SHP77 treated with DMSO at 0.1 percent for 48 hours (cell line): ENCODE measurements around the gene BTNL9.
"Not testable (repeated sequence)": the region's sequence is repeated elsewhere in the genome, so short reads cannot be mapped to it uniquely, and the experiment has no call there.

ENCODE experiments used
- DNase-seq: peaks from one replicate; lab custom pipeline; 2025; lab: John Stamatoyannopoulos, UW

Gene BTNL9

DNA sequence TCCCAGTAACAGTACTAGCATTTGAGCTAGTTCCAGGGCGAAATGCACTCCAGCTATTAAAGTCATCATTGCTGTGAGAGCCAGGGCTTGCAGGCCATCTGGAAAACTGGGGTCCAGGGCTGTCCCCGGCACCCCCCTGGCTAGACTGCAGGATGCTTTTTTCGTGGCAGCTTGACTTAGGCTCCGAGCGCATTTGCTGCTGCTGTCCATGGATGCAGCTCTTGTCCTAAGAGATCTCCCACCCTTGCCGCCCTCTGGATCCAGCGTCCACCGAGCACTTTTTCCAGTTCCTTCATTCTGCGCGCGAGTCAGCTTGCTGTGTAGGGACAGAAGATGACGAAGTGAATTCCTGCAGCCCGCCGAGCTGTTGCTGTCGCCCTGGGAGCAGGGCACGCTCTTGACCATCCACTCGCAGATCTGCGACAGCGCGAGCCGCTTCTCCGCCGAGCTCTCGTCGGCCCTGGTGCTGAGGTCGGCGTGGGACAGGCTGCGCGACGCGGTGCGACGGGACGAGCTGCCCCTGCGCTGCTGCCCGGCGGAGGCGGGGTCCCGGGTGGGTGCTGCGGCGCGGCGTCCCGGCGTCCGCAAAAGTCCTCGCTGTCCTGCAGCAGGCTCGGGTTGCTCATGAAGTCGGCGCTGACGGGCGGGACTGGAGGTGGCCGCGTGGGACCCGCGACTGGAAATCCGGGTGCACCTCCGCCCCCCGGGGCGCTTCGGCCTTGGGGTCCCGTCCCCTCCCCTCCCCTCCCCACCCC lies 60.2 kb downstream of the BTNL9 start:
- no peak for DNase-seq

DNA sequence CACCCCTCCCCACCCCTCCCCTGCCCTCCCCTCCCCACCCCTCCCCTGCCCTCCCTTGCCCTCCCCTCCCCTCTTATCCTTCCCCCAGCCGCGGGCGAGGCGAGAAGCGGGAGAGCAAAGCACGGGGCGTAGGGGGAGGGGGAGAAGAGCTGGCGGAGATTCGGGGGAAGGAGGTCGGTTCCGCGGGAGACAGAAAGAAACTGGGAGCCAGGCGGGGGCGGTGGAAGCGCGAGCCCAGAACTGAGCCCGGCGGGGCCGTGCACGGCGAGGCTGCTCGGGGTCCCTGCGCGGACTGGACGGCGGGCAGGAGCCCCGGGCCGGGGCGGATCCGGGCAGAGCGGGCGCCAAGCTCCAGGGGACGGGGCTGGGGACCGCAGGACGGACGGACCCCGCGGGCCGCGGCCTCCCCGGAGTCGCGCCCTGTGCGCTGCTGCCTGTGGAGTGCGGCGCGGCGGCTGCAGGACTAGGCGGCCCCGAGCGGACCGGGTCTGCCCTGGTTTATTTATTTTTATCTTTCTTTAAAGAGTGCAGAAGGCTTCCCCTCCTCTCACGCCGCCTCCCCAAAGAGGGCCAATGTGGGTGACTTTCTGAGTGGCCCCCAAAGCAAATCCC lies 61.1 kb downstream of the BTNL9 start:
- DNase-seq: not testable (repeated sequence)

DNA sequence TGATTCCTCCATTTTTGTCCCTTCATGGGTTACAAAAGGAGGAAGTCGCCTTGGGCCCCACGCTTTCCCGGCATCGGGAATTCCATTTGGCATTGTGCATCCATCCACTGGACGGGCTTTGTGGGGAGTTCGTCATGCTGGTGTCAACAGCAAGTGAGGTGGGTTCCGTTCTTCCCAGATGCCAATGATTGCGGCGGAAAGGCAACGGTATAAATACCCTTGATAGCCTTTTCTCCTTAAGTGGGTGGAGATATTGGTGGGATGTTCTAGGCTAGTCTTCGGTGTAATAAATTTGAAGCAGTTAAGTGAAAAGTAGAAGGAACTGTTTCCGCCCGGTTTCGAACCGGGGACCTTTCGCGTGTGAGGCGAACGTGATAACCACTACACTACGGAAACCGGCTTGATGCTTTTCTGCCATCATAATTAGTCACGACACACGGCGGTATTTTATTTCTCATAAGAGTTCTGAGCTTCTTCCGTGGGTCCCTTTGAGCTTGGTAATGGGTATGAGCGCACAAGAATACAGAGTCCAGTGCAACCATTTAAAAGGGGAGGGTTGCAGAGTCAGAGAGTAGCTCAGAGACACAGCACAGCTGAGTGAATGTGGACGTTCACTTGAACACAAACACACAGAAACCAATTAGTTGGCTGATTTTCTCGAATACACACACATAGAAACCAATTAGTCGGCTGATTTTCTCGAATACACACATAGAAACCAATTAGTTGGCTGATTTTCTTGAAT lies 62.0 kb downstream of the BTNL9 start:
- DNase-seq: not testable (repeated sequence)

DNA sequence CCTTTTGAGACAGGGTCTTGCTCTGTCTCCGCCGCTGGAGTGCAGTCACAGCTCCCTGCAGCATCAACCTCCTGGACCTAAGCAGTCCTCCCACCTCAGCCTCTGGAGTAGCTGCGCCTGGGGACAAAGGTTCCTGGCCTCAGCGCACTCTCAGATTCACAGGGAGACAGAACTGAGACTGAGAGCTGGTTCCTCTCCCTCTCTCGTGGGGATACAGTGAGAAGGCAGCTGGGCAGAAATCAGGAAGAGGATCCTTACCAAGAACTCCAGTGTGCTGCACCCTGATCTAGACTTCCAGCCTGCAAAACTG lies 64.1 kb downstream of the BTNL9 start:
- not testable (repeated sequence) for DNase-seq

DNA sequence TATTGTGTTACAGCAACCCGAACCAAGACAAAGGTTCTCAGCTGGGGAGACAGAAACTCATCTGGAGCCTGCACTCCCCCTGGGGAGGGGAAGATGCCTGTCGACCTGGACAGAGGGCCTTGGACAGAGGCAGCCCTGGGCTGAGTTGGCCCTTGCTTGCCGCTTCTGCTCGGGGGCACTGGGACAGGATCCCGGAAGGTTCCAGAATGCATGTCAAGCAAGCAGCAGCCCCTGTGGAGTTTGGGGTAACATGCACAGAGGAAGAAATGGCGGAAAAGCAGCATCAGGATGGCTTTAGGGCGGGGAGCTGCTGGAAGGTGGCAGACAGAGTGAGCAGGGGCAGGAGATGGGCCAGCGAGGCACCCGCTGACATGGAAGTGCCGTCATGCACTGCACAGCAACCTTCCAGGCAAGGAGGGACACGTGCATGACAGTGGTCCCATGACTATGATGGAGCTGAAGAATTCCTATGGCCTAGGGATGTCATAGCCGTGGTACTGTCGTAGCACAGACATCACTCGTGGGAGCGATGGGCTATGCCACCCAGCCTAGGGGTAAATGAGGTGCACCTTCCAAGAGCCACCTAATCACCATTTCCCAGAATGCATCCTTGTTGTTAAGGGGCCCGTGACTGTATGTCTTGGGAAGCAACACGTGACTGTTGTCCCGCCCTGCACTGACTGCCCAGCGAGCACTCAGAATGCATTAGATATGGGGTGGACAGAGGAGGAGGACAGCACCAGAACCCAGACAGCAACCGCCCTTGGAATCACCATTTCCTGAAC lies 64.7 kb downstream of the BTNL9 start:
- DNase-seq: not testable (repeated sequence)

DNA sequence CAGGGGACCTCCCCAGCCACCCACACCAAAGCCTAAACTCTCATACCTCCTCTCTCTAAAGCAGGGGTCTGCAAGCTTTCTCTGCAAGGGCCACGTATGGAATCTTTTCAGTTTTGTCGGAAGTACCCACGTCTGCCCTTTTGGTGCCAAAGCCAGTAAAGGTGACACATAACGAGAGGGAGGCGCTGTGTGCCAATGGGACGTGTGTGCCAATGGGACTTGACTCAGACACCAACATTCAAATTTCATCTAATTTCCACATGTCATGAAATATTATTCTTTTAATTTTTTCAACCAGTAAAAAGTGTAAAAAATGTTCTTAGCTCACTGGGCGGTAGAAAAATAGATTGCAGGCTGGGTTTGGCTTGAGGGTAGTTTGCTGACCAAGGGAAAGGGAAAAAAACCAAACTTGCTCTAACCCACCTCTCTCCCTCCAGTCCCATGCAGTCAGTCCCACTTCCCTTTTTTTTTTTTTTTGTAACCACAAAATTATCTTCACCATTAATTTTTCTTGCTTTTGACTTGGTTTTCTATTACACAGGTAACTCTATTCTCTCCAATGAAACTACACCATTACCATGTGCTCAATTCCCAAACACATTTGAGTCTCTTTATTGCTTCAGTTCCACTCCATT lies 65.4 kb downstream of the BTNL9 start:
- no peak for DNase-seq

DNA sequence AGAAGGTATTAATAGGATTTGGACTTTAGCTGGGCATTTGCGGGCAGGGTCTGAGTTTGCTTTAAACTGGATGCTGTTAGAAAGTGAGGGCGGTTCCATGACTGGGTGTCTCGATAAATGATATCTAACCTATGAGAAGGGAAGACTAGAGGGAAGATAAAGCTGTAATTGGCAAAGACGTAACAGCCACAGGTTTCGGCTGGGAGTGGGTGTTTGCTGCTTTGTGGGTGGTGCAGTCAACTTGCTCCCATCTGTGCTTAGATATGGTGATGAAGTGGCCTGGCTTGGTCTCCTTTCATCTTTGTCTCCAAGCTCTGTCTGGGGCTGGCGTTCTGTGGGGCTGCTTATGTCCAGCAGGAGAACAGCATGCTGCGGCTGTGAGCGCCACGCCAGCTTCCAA lies 67.6 kb downstream of the BTNL9 start:
- DNase-seq: no peak

DNA sequence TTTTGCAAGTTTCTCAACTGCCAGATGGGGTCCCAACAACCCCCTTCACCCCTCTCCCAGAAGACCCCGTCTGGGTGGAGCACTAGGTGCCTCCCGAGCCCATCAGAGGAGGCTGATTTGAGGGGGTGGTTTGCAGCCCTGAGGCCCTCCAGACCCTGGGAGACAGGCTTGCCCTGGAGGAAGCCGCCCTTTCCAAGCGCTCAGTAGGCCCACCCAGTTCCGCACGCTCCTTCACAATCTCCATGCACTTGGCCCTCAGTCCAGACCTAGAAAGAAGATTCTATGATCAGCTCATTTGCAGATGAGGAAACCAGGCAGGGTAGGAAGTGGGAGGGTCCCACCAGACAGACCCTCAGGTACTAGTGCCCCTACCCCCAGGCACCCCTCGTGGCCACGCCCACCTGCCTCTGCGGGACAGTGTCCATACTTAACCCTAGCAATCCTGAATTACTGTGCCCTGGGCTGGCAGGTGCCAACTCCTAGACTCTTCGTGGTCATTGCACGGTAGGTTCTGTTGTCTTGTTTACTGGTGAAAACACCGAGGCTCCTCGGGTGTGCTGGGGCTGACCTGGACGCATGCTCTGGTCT lies 68.6 kb downstream of the BTNL9 start:
- DNase-seq: no peak

DNA sequence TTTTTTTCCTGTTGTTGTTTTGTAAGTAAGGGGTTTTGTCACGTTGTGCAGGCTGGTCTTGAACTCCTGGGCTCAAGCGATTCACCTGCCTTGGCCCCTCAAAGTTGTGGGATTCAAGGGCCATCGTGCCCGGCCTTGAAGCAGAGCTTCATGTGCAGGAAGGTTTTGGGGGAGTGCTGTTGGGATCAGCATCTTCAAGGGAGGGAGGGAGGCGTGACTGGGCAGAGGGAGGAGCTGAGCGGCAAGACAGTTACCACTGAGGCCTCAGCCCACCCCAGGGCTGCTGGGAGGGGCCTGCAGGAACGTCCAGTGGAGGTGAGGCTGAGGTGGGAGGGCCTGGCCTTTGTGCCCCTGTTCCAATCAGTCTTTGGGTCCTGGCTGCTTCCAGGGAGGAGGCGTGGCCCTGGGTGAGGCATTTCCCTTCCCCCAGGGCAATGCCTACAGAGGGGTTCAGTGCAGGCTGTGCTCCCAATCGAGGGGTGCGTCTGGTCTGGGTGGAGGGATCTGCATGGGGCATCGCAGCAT lies 69.5 kb downstream of the BTNL9 start:
- no peak for DNase-seq

DNA sequence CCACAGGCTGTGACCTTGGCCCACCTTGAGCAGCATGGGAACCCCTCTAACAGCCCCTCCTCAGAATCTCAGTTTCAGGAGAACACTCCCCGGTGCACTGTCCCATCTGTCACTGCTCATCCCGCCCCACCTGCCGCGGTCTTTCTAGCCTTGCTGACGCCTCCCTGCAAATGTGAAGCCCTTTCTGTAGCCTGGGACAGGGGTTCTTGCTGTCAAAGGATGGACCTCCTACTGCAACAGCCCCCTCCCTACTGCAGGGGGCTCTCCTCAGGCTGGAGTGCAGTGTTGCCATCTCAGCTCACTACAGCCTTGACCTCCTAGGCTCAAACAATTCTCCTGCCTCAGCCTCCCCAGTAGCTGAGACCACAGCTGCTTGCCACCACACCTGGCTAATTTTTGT lies 70.9 kb downstream of the BTNL9 start:
- no peak for DNase-seq
